HepG2 (cell line): Measurements from ENCODE around the gene FAM149A. TPM values are rescaled to one million over a fixed set of nuclear protein-coding genes. Genes with fewer than 3 reads are reported as not detected.

Experiments
- ATAC-seq: fragments of 200-7000 bp; cut with Tn5 transposase; 3 replicates; pipeline ENCODE4 v1.9.1; 2020; ENCODE audit warnings: mild to moderate bottlenecking, moderate library complexity
- BruUV-seq: library from RNA; stranded (reverse); fragments of 400-500 nt; replicated peaks from 2 replicates; lab custom pipeline; 2021; lab: Mats Ljungman, UMichigan
- CTCF ChIA-PET: fragments of 300-600 bp; formaldehyde crosslinking; extraction: SDS; loops from one replicate; lab custom pipeline; 2021; ENCODE audit warnings: low total read pairs, inconsistent platforms, low intra/inter-chr PET ratio; lab: Yijun Ruan, JAX
- POLR2A ChIA-PET: fragments of 350-600 bp; sonication (Branson Sonifier 250); formaldehyde crosslinking; loops from one replicate; lab custom pipeline; 2020; ENCODE audit warnings: antibody characterized with exemption, inconsistent platforms; lab: Yijun Ruan, JAX
- DNase-seq: peaks from one replicate; pipeline ENCODE4 v3.0.0-alpha.2; 2015; ENCODE audit warnings: low spot score
- FAIRE-seq: peaks from 3 replicates; lab custom pipeline; 2011; peaks lifted over from hg19 to GRCh38; lab: Jason Lieb, UNC
- H2AFZ ChIP-seq: one replicate; pipeline ENCODE4 v1.6.1; 2011; ENCODE audit warnings: low read length, inconsistent platforms
- H3K27ac ChIP-seq: fragments of 300-600 bp; 3 replicates; pipeline ENCODE4 v1.8.0; 2011; ENCODE audit warnings: mixed run types, mild to moderate bottlenecking, mixed read lengths, low read length, inconsistent platforms; ENCODE audit not compliant: insufficient read depth; ENCODE audit errors: extremely low read length
- H3K27me3 ChIP-seq, 2 experiments: fragments of 200-600 bp in 1 of 2; 2 replicates in 1 of 2; 3 replicates in 1 of 2; pipeline versions ENCODE4 v1.6.0 to v1.8.0; 2011; ENCODE audit warnings: low read length in 2 of 2, mild to moderate bottlenecking in 2 of 2, moderate library complexity in 2 of 2, inconsistent platforms in 1 of 2; ENCODE audit not compliant: insufficient read depth in 2 of 2, control insufficient read depth in 1 of 2
- H3K36me3 ChIP-seq, 2 experiments: fragments of 200-600 bp in 1 of 2; replicated peaks in 1 of 2; 2 replicates in 1 of 2; 3 replicates in 1 of 2; pipeline versions ENCODE4 v1.5.1 to v1.8.0; 2011; ENCODE audit warnings: low read length in 2 of 2, inconsistent platforms in 1 of 2; ENCODE audit not compliant: insufficient read depth in 2 of 2, control insufficient read depth in 1 of 2
- H3K4me1 ChIP-seq: 2 replicates; pipeline ENCODE4 v1.5.1; 2012; ENCODE audit warnings: low read length, inconsistent platforms; ENCODE audit not compliant: insufficient read depth
- H3K4me2 ChIP-seq: 2 replicates; pipeline ENCODE4 v1.6.0; 2011; ENCODE audit warnings: low read depth, low read length, inconsistent platforms
- H3K4me3 ChIP-seq, 3 experiments: fragments of 200-600 bp in 1 of 3; sonication (generic), shearing (Covaris generic) in 1 of 3; replicated peaks in 1 of 3; 2 replicates each; pipeline ENCODE4 v1.5.1; 2011 to 2016; ENCODE audit warnings: low read length in 3 of 3, inconsistent platforms in 2 of 3, low read depth in 2 of 3, mild to moderate bottlenecking in 2 of 3, control low read depth in 1 of 3, mixed read lengths in 1 of 3; ENCODE audit not compliant: insufficient read depth in 1 of 3
- H3K79me2 ChIP-seq: one replicate; pipeline ENCODE4 v1.6.1; 2011; ENCODE audit warnings: low read length, inconsistent platforms; ENCODE audit not compliant: insufficient read depth
- H3K9ac ChIP-seq: 2 replicates; pipeline ENCODE4 v1.6.0; 2011; ENCODE audit warnings: mild to moderate bottlenecking, low read depth, low read length, inconsistent platforms; ENCODE audit not compliant: insufficient read depth
- H3K9me3 ChIP-seq: 2 replicates; pipeline ENCODE4 v1.5.1; 2012; ENCODE audit warnings: mild to moderate bottlenecking, low read length
- H4K20me1 ChIP-seq: 2 replicates; pipeline ENCODE4 v1.6.0; 2011; ENCODE audit warnings: inconsistent platforms, mild to moderate bottlenecking, low read length, moderate library complexity; ENCODE audit not compliant: insufficient read depth
- KLF15 ChIP-seq: sonication (generic); formaldehyde crosslinking; IDR thresholded peaks from 2 replicates; pipeline ENCODE4 v1.8.1; 2023; ENCODE audit warnings: borderline replicate concordance, mild to moderate bottlenecking, inconsistent platforms, missing genetic modification reagents, mixed read lengths
- NONO ChIP-seq, 2 experiments: fragments of 450-650 bp in 1 of 2; sonication (generic) in 1 of 2; formaldehyde crosslinking in 1 of 2; IDR thresholded peaks in 1 of 2; conservative IDR thresholded peaks in 1 of 2; 2 replicates each; pipeline versions ENCODE4 v1.6.1 to v1.8.0; 2017 to 2022; ENCODE audit warnings: mild to moderate bottlenecking in 1 of 2, missing genetic modification reagents in 1 of 2, moderate library complexity in 1 of 2
- PAX8 ChIP-seq: sonication (generic); formaldehyde crosslinking; IDR thresholded peaks from 2 replicates; pipeline ENCODE4 v1.8.0; 2022; ENCODE audit warnings: mild to moderate bottlenecking, missing genetic modification reagents, borderline replicate concordance
- PHF8 ChIP-seq: sonication (generic); formaldehyde crosslinking; IDR thresholded peaks from 2 replicates; pipeline ENCODE4 v1.5.0; 2020; ENCODE audit warnings: missing genetic modification reagents
- PLRG1 ChIP-seq: fragments of 450-650 bp; conservative IDR thresholded peaks from 2 replicates; pipeline ENCODE4 v1.6.1; 2016
- RAD51 ChIP-seq: fragments of 450-650 bp; IDR thresholded peaks from 2 replicates; pipeline ENCODE4 v1.6.1; 2016; ENCODE audit warnings: borderline replicate concordance
- TAF1 ChIP-seq: sonication (generic); formaldehyde crosslinking; IDR thresholded peaks from 2 replicates; pipeline ENCODE4 v1.4.0; 2020; ENCODE audit warnings: missing genetic modification reagents
- TAF15 ChIP-seq: fragments of 200-400 bp; formaldehyde crosslinking; IDR thresholded peaks from one replicate; pipeline ENCODE4 v1.6.1; 2018; ENCODE audit warnings: mild to moderate bottlenecking, low read depth, low read length; ENCODE audit not compliant: poor library complexity, severe bottlenecking
- ZMAT3 ChIP-seq: sonication (generic); formaldehyde crosslinking; conservative IDR thresholded peaks from 2 replicates; pipeline ENCODE4 v1.7.0; 2021; ENCODE audit warnings: missing genetic modification reagents
- ZNF543 ChIP-seq: sonication (generic); formaldehyde crosslinking; IDR thresholded peaks from 2 replicates; pipeline ENCODE4 v1.4.0; 2020; ENCODE audit warnings: mild to moderate bottlenecking, missing genetic modification reagents
- ZNF7 ChIP-seq: IDR thresholded peaks from 2 replicates; pipeline ENCODE4 v1.6.1; 2016; ENCODE audit warnings: missing biosample characterization, missing genetic modification reagents
- WGBS: methylation state at CpG from one replicate; pipeline ENCODE4 v1.1.6; 2017; ENCODE audit warnings: low lambda C conversion rate; 5-methylcytosine and 5-hydroxymethylcytosine counted together
- in situ Hi-C: cut with HindIII; loops from 2 replicates; pipeline ENCODE4 v1.10.0; 2017; ENCODE audit warnings: low pct_unique_long_range_greater_than_20kb; ENCODE audit not compliant: extremely low pct_ligation_motif_present
- intact Hi-C: fragments of 100-400 bp; cut with micrococcal nuclease; formaldehyde crosslinking; loops from one replicate; pipeline ENCODE4 v1.10.0; 2022; ENCODE audit not compliant: unreplicated experiment
- polyA plus RNA-seq, 8 experiments: library from polyadenylated mRNA; depleted of rRNA in 3 of 8; stranded (reverse) in 7 of 8; unstranded in 1 of 8; fragments of >200 nt; fragmentation: Illumina TruSeq in 4 of 8; extraction: Trizol in 4 of 8; gene quantifications; 2 replicates each; pipeline versions ENCODE4 v1.2.1 to v1.2.3, GENCODE V29; 2011 to 2016; ENCODE audit warnings: low read depth in 4 of 8, missing spikeins in 1 of 8, mixed read lengths in 1 of 8; ENCODE audit not compliant: insufficient read depth in 1 of 8
- total RNA-seq, 5 experiments: library from RNA; depleted of rRNA; stranded (reverse); fragments of >200 nt; fragmentation: Illumina TruSeq; extraction: Trizol; gene quantifications; 2 replicates each; pipeline ENCODE4 v1.2.3, GENCODE V29; 2016; ENCODE audit warnings: low read depth in 1 of 5

The FAM149A gene
- total and polyA plus RNA-seq, 2 of the 13 experiments (the other 11 are each of a cell fraction or from before 2014, with no cell fraction given), result not detected

DNA sequence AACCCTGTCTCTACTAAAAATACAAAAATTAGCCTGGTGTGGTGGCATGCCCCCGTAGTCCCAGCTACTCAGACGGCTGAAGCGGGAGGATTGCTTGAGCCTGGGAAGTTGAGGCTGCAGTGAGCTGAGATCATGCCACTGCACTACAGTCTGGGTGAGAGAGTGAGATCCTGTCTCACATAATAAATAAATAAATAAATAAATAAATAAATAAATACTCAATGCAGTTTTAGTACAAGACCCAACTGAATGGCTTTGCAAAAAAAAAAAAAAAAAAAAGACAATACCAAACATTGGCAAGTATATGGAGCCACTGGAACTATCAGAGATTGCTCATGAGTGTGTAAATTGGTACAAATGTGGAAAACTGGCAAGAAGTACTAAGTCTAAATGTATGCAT, 83.6 kb downstream of the FAM149A start:
- H3K27me3 ChIP-seq, result no peaks in the 10 kb centered on the region
- WGBS, result 54% methylated on average over 3 of the region's 3 CpGs
- no peaks in the 10 kb centered on the region for H3K36me3 ChIP-seq
- BruUV-seq, result no TSS peak
- no peaks in the 10 kb centered on the region for H3K9me3 ChIP-seq
- ChIA-PET CTCF (no interaction called here), POLR2A (no interaction called here)
- H3K9ac ChIP-seq, result no peak overlapping the region
- no peaks in the 10 kb centered on the region for H4K20me1 ChIP-seq
- ATAC-seq (no peak), DNase-seq (no peak), FAIRE-seq (no peak)
- no peak overlapping the region for H3K4me2 ChIP-seq
- TF ChIP-seq ZNF7 (CRISPR knock-in tag), result no peak
- peaks cover 19% of the 10 kb centered on the region for H3K4me1 ChIP-seq
- H3K4me3 ChIP-seq, result no peak overlapping the region
- intact Hi-C loops, result no loop called here
- H3K27ac ChIP-seq, result no peak overlapping the region
- in situ Hi-C loops, result no loop called here
- H3K79me2 ChIP-seq, result no peaks in the 10 kb centered on the region
- no peak overlapping the region for H2AFZ ChIP-seq

DNA sequence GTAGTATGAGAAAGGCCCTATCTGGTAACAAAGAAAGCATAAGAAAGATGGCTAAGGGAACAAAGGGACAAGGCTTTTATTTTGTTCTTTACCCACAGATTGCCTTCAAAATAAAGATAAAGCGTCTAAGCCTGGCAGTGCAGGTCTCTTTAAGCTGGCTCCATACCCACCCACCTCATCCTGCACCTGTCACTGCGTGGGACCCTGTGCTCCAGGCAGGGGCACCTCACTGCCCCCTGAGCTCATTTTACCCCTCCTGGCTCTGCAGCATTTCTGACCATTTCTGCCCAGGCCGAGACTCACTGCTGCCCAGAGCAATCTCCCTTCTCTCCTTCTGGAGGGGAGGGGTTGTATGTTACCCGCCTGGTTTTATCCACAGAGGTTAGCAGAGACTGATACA, 85.2 kb downstream of the FAM149A start:
- POLR2A ChIA-PET, result interaction anchor here (2.9 to 3.4 kb wide), 2 partner anchors 71 to 76 kb away, joined by 7 to 22 read pairs; partner anchors contain the start of gene F11
- Histone ChIP-seq H3K27me3 (no peaks in the 10 kb centered on the region), H3K4me1 (peaks cover 22% of the 10 kb centered on the region), H3K36me3 (no peaks in the 10 kb centered on the region), H3K4me2 (peak overlapping the region; percentile 90), H3K4me3 (peak overlapping the region; percentile 43 to 79 (median 79); a peak in 4 of 6 replicates), H3K27ac (no peak overlapping the region), H4K20me1 (no peaks in the 10 kb centered on the region), H3K9ac (peak overlapping the region; percentile 38; the same call in 1 of the 2 replicates), H3K79me2 (no peaks in the 10 kb centered on the region), H3K9me3 (no peaks in the 10 kb centered on the region), H2AFZ (no peak overlapping the region)
- ATAC-seq, result no peak
- in situ Hi-C loops, result no loop called here
- CTCF ChIA-PET, result no interaction called here
- intact Hi-C loops, result loop anchor here (5.0 kb wide), 2 partner anchors 42 to 78 kb away; partner anchors contain the start of gene F11
- BruUV-seq, result no TSS peak
- no peak for DNase-seq
- 49% methylated on average over 4 of the region's 4 CpGs for WGBS
- no peak for TF ChIP-seq TAF15
- TF ChIP-seq PAX8 (CRISPR knock-in tag), result no peak
- TF ChIP-seq RAD51, result no peak
- no peak for TF ChIP-seq PLRG1
- no peak for TF ChIP-seq KLF15 (CRISPR knock-in tag)
- TF ChIP-seq ZNF543, result no peak
- no peak for TF ChIP-seq NONO (IDR thresholded peaks at IDR 0.05)
- TF ChIP-seq NONO (CRISPR knock-in tag; conservative IDR thresholded peaks at IDR 0.05), result no peak
- TF ChIP-seq ZMAT3 (CRISPR knock-in tag), result no peak
- TF ChIP-seq TAF1 (CRISPR knock-in tag), result no peak
- no peak for TF ChIP-seq PHF8
- FAIRE-seq, result no peak
